Stromal cell of bone marrow (primary cell): ENCODE data around the gene CERS1.

Source experiments
- DNase-seq: peaks from one replicate; pipeline ENCODE4 v3.0.0-alpha.2; 2012; ENCODE audit warnings: low read depth

CERS1 gene, protein sequence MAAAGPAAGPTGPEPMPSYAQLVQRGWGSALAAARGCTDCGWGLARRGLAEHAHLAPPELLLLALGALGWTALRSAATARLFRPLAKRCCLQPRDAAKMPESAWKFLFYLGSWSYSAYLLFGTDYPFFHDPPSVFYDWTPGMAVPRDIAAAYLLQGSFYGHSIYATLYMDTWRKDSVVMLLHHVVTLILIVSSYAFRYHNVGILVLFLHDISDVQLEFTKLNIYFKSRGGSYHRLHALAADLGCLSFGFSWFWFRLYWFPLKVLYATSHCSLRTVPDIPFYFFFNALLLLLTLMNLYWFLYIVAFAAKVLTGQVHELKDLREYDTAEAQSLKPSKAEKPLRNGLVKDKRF

DNA sequence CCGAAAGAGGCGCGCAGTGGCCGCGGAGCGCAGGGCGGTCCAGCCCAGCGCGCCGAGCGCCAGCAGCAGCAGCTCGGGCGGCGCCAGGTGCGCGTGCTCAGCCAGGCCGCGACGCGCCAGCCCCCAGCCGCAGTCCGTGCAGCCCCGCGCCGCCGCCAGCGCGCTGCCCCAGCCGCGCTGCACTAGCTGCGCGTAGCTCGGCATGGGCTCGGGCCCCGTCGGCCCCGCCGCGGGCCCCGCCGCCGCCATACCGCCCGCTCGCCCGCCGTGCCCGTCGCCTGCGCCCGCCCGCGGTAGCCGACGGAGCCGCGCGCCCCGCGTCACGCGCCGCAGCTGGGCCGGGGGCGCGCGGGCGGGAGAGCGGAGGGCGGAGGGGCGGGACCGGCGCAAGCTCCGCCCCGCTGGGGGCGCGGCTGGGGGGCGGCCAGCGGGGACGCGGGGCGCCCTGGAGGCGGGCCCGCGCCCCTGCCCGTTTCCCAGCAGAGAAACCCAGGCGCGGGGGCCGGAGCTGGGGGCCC lies at the start of gene CERS1:
Gene CERS1 (minus strand): TSS at position 335 of the 518 bp plus-strand sequence. CDS start 86 bp downstream, at position 249.
- no peak for DNase-seq

- DNase-seq: no peak
Measured at GRCh38 chr19:18945297-18945696, 49.3 kb upstream of the CERS1 start.

DNA sequence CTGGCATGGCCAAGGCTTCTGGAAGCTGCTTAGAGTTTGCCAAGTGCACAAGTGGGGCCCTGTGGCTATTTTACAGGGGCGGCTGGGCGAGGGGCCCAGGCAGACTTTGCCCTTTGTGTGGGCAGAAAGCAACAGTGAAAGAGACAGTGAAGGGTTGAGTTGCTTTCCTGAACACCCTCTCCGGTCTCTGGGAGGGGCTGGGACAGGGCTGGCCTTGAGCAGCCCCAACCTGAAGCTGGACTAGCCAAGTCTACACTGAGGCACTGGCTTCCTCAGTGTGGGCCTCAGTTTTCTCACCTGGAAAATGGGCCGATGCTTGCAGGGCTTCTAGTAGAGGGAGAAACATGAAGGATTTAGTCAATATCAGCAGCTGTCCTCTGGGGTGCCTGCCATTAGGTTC lies 47.5 kb upstream of the CERS1 start:
- DNase-seq: no peak

GRCh38 chr19:18942692-18943091 lies 46.7 kb upstream of the CERS1 start:
- no peak for DNase-seq

DNA sequence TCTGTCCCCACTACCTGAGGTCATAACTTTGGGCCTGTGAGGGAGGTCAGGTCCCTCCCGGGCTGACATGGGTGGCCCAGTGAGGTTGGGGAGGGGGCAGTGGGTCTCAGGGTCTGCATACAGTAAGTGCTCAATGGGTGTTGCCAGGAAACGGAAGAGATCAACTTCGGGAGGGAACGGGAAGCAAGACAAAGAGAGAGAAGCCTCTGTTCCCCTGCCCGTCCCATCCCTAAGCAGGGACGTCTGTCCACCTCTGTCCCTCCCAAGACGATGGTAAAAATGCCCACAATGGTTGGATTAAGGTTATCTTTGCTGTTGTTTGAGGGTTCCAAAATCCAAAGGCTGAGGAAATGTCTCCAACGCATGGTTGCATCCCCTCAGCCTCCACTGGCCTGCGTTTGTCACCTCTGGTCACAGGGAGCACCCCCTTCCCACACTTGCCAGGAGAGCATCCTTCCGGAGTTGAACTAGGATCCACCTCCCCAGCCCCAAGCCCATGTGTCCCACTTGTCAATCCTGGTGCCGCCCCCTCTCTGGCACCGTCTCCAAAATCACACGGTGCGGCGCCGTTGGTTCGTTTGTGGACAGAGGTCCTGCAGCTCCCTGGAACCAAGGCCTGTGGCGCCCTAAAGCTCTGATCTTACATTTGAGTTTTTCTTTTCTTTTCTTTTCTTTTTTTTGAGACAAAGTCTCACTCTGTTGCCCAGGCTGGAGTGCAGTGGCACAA lies 45.8 kb upstream of the CERS1 start:
- DNase-seq: no peak

DNA sequence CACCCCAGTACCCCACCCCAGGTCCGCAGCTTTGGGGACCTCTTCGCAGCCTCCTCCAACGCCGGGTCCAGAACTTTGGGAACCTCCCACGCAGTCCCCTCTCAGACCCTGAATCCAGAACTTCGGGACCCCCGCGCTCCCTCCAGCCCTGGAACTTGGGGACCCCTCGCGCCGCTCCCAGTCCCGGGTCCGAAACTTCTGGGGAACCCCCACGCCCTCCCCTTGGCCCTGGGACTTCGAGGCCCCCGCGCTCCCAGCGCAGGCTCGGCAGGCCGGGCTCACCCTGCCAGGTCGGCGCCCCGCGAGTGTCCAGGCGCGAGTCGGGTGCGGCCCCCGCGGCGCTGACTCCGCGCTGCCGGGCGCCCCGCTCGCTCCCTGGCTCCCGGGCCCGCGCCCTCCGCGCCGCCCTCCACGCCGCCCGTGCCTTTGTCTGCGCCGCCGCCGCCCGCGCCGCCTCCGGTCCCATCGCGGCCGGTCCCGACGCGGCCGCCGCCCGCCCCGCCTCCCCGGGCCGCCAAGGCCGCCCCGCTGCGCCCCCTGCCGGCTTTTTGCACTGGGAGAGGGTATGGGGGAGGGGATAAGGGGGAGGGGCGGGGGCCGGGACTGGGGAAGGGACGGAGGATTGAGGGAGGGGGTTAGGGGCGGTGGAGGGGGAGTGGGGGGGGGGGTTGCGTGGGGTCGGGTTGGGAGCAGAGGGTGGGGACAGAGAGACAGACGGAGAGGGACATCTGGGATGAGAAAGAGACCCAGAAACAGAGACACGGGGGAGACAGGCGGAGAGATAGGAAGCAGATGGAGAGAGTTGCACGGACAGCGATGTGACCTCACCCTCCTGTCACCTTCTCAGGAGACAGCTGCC lies 45.0 kb upstream of the CERS1 start, which contains the start of gene HOMER3:
Gene HOMER3 (minus strand): TSS at position 449 of the 859 bp plus-strand sequence. CDS start 2,235 bp downstream, outside the sequence.
- peak; percentile 43 for DNase-seq

GRCh38 chr19:18939922-18940768 lies 44.2 kb upstream of the CERS1 start:
- DNase-seq: peak; percentile 35

DNA sequence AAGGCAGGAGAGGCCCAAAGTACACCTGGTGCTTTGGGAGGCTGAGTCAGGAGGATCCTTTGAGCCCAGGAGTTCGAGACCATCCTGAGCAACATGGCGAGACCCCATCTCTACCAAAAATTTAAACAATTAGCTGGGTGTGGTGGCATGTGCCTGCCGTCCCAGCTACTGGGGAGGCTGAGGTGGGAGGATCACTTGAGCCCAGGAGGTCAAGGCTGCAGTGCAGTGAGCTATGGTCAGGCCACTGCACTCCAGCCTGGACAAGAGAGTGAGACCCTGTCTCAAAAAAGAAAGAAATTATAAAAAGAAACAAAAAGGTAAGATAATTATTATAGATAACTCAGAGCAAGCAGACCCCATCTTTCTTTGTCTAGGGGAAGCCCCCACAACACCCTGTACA lies 43.2 kb upstream of the CERS1 start:
- no peak for DNase-seq

DNA sequence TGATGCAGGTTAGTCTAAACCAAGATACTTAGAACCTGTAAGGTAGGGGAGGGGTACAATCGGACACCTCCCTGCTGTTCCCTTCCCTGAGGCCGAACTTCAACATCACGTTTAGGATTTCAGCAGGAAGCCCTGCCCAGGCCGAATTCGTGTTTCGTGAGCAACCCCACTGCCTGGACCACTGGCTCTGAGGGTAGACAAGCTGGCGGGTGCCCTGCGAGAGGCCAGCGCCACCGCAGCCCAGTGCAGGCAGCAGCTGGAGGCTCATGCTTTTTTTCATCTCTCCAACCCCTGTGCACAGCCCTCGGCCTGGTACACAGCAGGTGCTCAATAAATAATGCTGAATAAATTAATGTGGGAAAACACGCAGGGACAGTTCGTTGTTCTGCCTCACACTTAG lies 37.3 kb upstream of the CERS1 start:
- DNase-seq: no peak

- DNase-seq: no peak
Measured at GRCh38 chr19:18932216-18932841, 36.4 kb upstream of the CERS1 start.

DNA sequence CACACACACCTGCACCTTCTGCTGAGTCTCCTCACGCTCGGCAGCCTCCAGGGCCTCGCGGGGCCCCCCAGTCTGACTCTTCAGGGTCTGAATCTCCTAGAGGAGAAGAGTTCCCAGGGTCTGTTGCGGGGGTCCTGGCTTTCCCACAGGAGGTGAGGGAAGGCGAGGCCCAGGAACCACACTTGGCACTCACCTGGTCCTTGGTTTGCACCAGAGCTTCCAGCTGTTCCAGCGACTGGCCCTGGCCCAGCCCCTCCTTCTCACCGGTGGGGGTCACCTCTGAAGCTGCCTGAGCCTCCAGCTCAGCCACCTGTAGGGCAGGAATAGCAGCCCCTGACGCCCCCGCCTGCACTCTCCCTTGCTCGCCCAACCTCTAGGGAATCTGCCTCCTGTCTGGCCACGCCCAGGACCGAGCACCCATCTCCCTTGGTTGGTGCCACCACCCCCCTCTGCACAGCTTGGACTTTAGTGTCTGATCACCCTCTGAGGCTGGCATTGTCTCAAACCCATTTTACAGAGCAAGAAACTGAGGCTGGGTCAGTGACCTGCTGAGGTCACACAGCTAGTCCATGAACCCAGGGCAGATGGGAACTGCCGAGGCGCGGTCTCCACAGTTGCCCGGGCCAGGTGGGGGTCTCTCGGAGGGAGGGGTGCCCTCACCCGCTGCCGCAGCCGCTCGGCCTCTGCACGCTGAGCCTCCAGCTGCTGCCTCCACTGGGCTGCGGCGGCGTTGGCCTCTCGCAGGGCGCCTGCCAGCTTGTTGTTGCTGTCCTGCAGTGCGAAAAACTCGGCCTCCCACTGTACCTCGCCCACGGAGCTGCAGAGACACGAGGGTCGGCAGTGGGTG lies 35.6 kb upstream of the CERS1 start:
- DNase-seq: no peak

- no peak for DNase-seq
Measured at GRCh38 chr19:18929311-18929710, 33.4 kb upstream of the CERS1 start.

GRCh38 chr19:18928018-18928805 lies 32.3 kb upstream of the CERS1 start:
- no peak for DNase-seq

- DNase-seq: no peak
Measured at GRCh38 chr19:18924684-18925213, 28.8 kb upstream of the CERS1 start.

GRCh38 chr19:18922228-18922985 lies 26.4 kb upstream of the CERS1 start:
- DNase-seq: no peak

DNA sequence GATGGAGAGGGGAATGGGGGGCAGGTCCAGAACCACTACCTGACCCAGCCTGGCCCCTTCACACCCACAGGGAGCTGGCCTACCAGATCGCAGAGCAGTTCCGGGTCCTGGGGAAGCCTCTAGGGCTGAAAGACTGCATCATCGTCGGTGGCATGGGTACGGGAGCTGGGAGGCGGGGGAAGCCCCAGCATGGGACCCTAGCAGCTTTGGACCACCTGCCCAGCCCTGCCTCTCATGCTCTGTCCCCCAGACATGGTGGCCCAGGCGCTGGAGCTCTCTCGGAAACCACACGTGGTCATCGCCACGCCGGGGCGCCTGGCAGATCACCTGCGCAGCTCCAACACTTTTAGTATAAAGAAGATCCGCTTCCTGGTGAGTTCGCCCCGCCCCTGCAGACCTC lies 25.6 kb upstream of the CERS1 start:
- DNase-seq: no peak

- DNase-seq: no peak
Measured at GRCh38 chr19:18920400-18920799, 24.4 kb upstream of the CERS1 start.

- no peak for DNase-seq
Measured at GRCh38 chr19:18919900-18920214, 23.9 kb upstream of the CERS1 start.
